ENCODE results near the gene PCDH7. TPM values are rescaled to one million over a fixed set of nuclear protein-coding genes. Genes with fewer than 3 reads are reported as not detected.

The PCDH7 gene
- total and polyA plus RNA-seq, 8 donors: 0.25 to 6.4 (median 0.47) TPM

GRCh38 chr4:30716158-30716557 is 4.0 kb upstream of the PCDH7 start:
- no peak overlapping the region for H3K27ac ChIP-seq

GRCh38 chr4:30716681-30717207 is 3.4 kb upstream of the PCDH7 start:
- peaks cover 17 to 23% (median 17%) of the 10 kb centered on the region in 3 donors for H3K4me1 ChIP-seq
- H3K4me3 ChIP-seq: peak overlapping the region in 2 of 4 donors; percentile 29 to 52
- no peak overlapping the region for H3K27ac ChIP-seq
- intact Hi-C loops (cut with DNase I): no loop called here
- DNase-seq: no peak
- 0 to 2% methylated on average over 14 of the region's 15 CpGs for WGBS, 2 donors
- peaks cover 0 to 29% (median 3%) of the 10 kb centered on the region in 4 donors for H3K27me3 ChIP-seq
- H3K9me3 ChIP-seq: no peaks in the 10 kb centered on the region
- no peak for ATAC-seq
- FAIRE-seq: no peak
- no peak for TF ChIP-seq CTCF (IDR thresholded peaks at IDR 0.05)
- H3K36me3 ChIP-seq: no peaks in the 10 kb centered on the region

More at GRCh38 chr4:30716158-30716557, 4.0 kb upstream of the PCDH7 start:
- H3K9me3 ChIP-seq: no peaks in the 10 kb centered on the region
- WGBS, 2 donors: 6% methylated on average over 6 of the region's 6 CpGs
- FAIRE-seq (peak; percentile 78), ATAC-seq (no peak), DNase-seq (no peak)
- intact Hi-C loops (cut with DNase I): no loop called here
- H3K4me1 ChIP-seq: peaks cover 13 to 18% (median 13%) of the 10 kb centered on the region in 3 donors
- no peak for TF ChIP-seq CTCF (IDR thresholded peaks at IDR 0.05)
- H3K4me3 ChIP-seq: peak overlapping the region in 1 of 4 donors; percentile 52
- H3K36me3 ChIP-seq: no peaks in the 10 kb centered on the region
- H3K27me3 ChIP-seq: peaks cover 0 to 24% (median under 1%) of the 10 kb centered on the region in 4 donors

GRCh38 chr4:30717208-30718020 is 2.8 kb upstream of the PCDH7 start:
- intact Hi-C loops (cut with DNase I): no loop called here
- Histone ChIP-seq H3K4me1 (peaks cover 17 to 23% (median 22%) of the 10 kb centered on the region in 3 donors), H3K4me3 (peak overlapping the region in 3 of 4 donors; percentile 21 to 52 (median 29)), H3K27me3 (peaks cover 2 to 33% (median 5%) of the 10 kb centered on the region in 4 donors), H3K27ac (no peak overlapping the region), H3K9me3 (no peaks in the 10 kb centered on the region), H3K36me3 (no peaks in the 10 kb centered on the region)
- FAIRE-seq (no peak), DNase-seq (peak in 4 of 6 donors; percentile 16 to 64 (median 30)), ATAC-seq (peak in 3 of 4 donors; percentile 3 to 11 (median 8))
- WGBS, 2 donors: 1% methylated on average over 47 to 55 of the region's 55 CpGs
- TF ChIP-seq CTCF (IDR thresholded peaks at IDR 0.05): no peak

GRCh38 chr4:30718021-30718542 is 2.1 kb upstream of the PCDH7 start:
- Histone ChIP-seq H3K36me3 (no peaks in the 10 kb centered on the region), H3K27ac (no peak overlapping the region), H3K4me3 (peak overlapping the region in 2 of 4 donors; percentile 29 to 52), H3K4me1 (peaks cover 17 to 23% (median 22%) of the 10 kb centered on the region in 3 donors), H3K27me3 (peaks cover 3 to 40% (median 9%) of the 10 kb centered on the region in 4 donors), H3K9me3 (no peaks in the 10 kb centered on the region)
- ATAC-seq: peak in 1 of 4 donors; percentile 2
- no peak for TF ChIP-seq CTCF (IDR thresholded peaks at IDR 0.05)
- peak in 4 of 6 donors; percentile 15 to 57 (median 34) for DNase-seq
- FAIRE-seq: no peak
- intact Hi-C loops (cut with DNase I): no loop called here
- 4% methylated on average over 33 to 34 of the region's 34 CpGs for WGBS, 2 donors

All from pancreas (tissue), 10 donors.